ENCODE measurements around the gene EIF5A. TPM values are rescaled to one million over a fixed set of nuclear protein-coding genes. Genes with fewer than 3 reads are reported as not detected.

The EIF5A gene
- total RNA-seq, 1 donor from 2014 or later = 248 TPM

- H3K27me3 ChIP-seq = no peaks in the 10 kb centered on the region
These were observed 44.5 kb downstream of the EIF5A start, which contains the start of gene KCTD11 for GRCh38 chr17:7351665-7352502. Gene KCTD11 (plus strand): TSS chr17:7352162.

GRCh38 chr17:7352503-7352889 is 45.1 kb downstream of the EIF5A start:
- peak overlapping the region; percentile 96 to 100 for H3K27ac ChIP-seq

More at GRCh38 chr17:7351665-7352502, 44.5 kb downstream of the EIF5A start, which contains the start of gene KCTD11:
- Histone ChIP-seq H3K9me3 (no peaks in the 10 kb centered on the region), H3K27ac (peak within 1 kb of the TSS; percentile 96 to 100), H3K36me3 (no peaks in the 10 kb centered on the region), H3K4me3 (peak within 1 kb of the TSS; percentile 71 to 98), H3K4me1 (peaks cover 11 to 36% of the 10 kb centered on the region in 2 donors)
- TF ChIP-seq CTCF (IDR thresholded peaks at IDR 0.05) = peak in 2 of 3 experiments; percentile 57 to 59
- DNase-seq (ENCODE audit: low spot score in 2 of 2) = peak; percentile 69 to 97
- intact Hi-C loops (cut with DNase I) = loop anchor here (1.0 to 5.0 kb wide), 10 partner anchors 43 to 490 kb away; partner anchors contain the start of genes FXR2, GABARAP, POLR2A and SENP3

GRCh38 chr17:7352910-7353635 is 45.6 kb downstream of the EIF5A start:
- Histone ChIP-seq H3K27me3 (no peaks in the 10 kb centered on the region), H3K4me1 (peaks cover 11 to 36% of the 10 kb centered on the region in 2 donors), H3K9me3 (no peaks in the 10 kb centered on the region), H3K36me3 (no peaks in the 10 kb centered on the region), H3K4me3 (peak overlapping the region; percentile 71 to 98), H3K27ac (peak overlapping the region; percentile 96 to 100)
- DNase-seq (ENCODE audit: low spot score in 2 of 2) = no peak
- intact Hi-C loops (cut with DNase I) = loop anchor here (1.0 to 5.0 kb wide), 6 partner anchors 83 to 489 kb away; partner anchors contain the start of genes GABARAP, POLR2A, SENP3 and TP53
- no peak for TF ChIP-seq CTCF (IDR thresholded peaks at IDR 0.05)

More at GRCh38 chr17:7352503-7352889, 45.1 kb downstream of the EIF5A start:
- intact Hi-C loops (cut with DNase I) = loop anchor here (1.0 to 5.0 kb wide), 6 partner anchors 84 to 490 kb away; partner anchors contain the start of genes GABARAP, POLR2A, SENP3 and TP53
- TF ChIP-seq CTCF (IDR thresholded peaks at IDR 0.05) = peak in 1 of 3 experiments; percentile 69
- Histone ChIP-seq H3K9me3 (no peaks in the 10 kb centered on the region), H3K36me3 (no peaks in the 10 kb centered on the region), H3K4me3 (peak overlapping the region; percentile 71 to 98), H3K27me3 (no peaks in the 10 kb centered on the region), H3K4me1 (peaks cover 11 to 36% of the 10 kb centered on the region in 2 donors)
- DNase-seq (ENCODE audit: low spot score in 2 of 2) = no peak

GRCh38 chr17:7354262-7354843 is 46.9 kb downstream of the EIF5A start:
- intact Hi-C loops (cut with DNase I) = loop anchor here (5.0 kb wide), 3 partner anchors 112 to 488 kb away; partner anchors contain the start of genes GABARAP, TP53 and WRAP53
- H3K4me3 ChIP-seq = no peak overlapping the region

More at GRCh38 chr17:7354262-7354843, 46.9 kb downstream of the EIF5A start:
- no peaks in the 10 kb centered on the region for H3K36me3 ChIP-seq
- no peaks in the 10 kb centered on the region for H3K9me3 ChIP-seq
- no peak for DNase-seq (ENCODE audit: low spot score in 2 of 2)
- H3K27ac ChIP-seq = peak overlapping the region in 1 of 2 donors; percentile 24
- peaks cover 11 to 33% of the 10 kb centered on the region in 2 donors for H3K4me1 ChIP-seq
- no peaks in the 10 kb centered on the region for H3K27me3 ChIP-seq
- TF ChIP-seq CTCF (IDR thresholded peaks at IDR 0.05) = no peak
